ENCODE data around the gene PTPRM. TPM values are rescaled to one million over a fixed set of nuclear protein-coding genes. Genes with fewer than 3 reads are reported as not detected.
A peak's percentile ranks its signal among the peaks of the same experiment; 100 is the strongest.

Gene PTPRM
- total RNA-seq, 4 donors from 2014 or later = 170 to 198 (median 182) TPM

GRCh38 chr18:8117006-8117371, 549.9 kb downstream of the PTPRM start:
- no peak for DNase-seq
- TF ChIP-seq CTCF (IDR thresholded peaks at IDR 0.05) = no peak
- TF ChIP-seq POLR2A (IDR thresholded peaks at IDR 0.05) = no peak

GRCh38 chr18:8121101-8121500, 554.0 kb downstream of the PTPRM start:
- H3K9me3 ChIP-seq = no peaks in the 10 kb centered on the region
- H3K4me3 ChIP-seq (replicated peaks in 1 of 3) = no peak overlapping the region
- no peak for TF ChIP-seq POLR2A (IDR thresholded peaks at IDR 0.05)
- TF ChIP-seq CTCF (IDR thresholded peaks at IDR 0.05) = no peak
- peaks cover 20 to 22% of the 10 kb centered on the region in 2 donors for H3K4me1 ChIP-seq
- no peaks in the 10 kb centered on the region for H3K36me3 ChIP-seq
- 94 to 95% methylated on average over 1 of the region's 1 CpG for WGBS, 2 donors
- H3K27me3 ChIP-seq = no peaks in the 10 kb centered on the region
- H3K27ac ChIP-seq = peak overlapping the region in 1 of 3 donors; percentile 29
- intact Hi-C loops (cut with DNase I) = no loop called here
- no peak for DNase-seq

More at GRCh38 chr18:8117006-8117371, 549.9 kb downstream of the PTPRM start:
- Histone ChIP-seq H3K36me3 (no peaks in the 10 kb centered on the region), H3K4me3 (replicated peaks in 1 of 3) (no peak overlapping the region), H3K27ac (no peak overlapping the region), H3K27me3 (no peaks in the 10 kb centered on the region), H3K9me3 (no peaks in the 10 kb centered on the region), H3K4me1 (peaks cover 22 to 24% of the 10 kb centered on the region in 2 donors)
- WGBS, 2 donors = 91 to 100% methylated on average over 2 of the region's 2 CpGs
- intact Hi-C loops (cut with DNase I) = no loop called here

DNA sequence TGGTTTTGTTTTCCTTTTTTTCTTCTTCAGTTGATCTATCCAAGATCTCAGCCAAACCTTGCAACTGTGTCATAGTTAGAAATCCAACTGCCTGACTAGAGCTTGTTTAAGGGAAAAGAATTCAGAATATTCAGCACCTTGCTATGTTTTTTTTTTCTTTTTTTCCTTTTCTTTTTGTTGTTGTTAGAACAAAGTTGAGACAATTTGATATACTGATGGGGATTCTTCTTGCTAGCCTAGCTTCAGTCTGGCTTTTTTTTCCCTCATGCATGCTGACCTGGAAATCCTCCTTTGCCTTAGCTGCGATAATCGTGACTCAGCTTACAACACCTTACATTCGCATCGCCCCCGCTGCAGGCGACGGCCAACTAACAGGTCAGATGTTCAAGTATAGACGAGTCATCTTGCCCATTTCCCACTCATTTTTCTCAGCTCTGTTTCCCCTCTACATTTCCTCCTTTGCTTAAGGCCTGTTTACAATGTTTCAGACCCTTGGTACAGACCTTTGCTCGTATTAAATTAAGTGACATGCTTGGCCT, 554.9 kb downstream of the PTPRM start:
- no peak for DNase-seq
- TF ChIP-seq CTCF (IDR thresholded peaks at IDR 0.05) (no peak), POLR2A (IDR thresholded peaks at IDR 0.05) (no peak)
- Histone ChIP-seq H3K36me3 (no peaks in the 10 kb centered on the region), H3K9me3 (no peaks in the 10 kb centered on the region), H3K4me3 (replicated peaks in 1 of 3) (no peak overlapping the region), H3K27me3 (no peaks in the 10 kb centered on the region), H3K4me1 (peaks cover 20 to 22% of the 10 kb centered on the region in 2 donors), H3K27ac (peak overlapping the region in 1 of 3 donors; percentile 29)
- intact Hi-C loops (cut with DNase I) = no loop called here
- 90 to 91% methylated on average over 9 of the region's 9 CpGs for WGBS, 2 donors

DNA sequence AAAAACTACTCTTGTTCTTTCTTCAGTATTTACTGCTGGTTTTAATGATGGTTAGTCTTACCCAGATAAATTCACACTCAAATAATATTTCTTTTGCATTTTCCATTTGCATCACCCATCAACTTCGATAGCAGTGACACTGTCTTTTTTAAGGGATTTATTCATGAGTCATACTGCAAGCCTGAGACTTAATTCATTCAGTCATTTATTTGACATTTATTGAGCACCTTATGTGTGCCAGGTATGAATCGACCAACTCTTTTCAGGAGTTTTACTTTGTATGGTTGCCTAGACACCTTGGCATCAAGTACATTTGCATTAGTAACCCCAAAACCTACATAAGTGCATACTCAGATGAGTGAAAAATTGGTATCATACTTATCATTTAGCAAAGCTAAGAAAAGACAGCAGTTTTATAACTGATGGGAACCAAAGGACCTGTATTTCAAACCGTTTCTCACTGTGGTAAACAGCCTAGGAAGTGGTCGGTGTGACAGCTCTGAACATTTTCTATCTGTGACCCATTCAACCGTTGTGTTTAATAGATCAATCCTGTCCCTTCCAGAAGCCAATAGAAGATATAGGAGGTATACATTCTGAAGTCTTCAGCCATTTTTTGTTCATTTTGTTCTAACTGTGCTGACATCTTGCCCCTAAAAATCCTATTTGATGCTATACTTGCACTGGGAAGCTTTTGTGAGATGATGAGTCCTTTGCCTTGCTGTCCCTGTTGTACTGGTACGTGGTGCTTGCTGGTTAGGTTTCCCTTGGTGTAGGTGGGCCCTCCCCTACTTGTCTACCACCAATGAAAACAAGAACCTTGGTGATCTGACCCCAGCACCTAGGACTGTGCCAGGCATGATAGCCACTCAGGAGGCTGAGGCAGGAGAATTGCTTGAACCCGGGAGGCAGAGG, 557.4 kb downstream of the PTPRM start:
- Histone ChIP-seq H3K27ac (peak overlapping the region in 2 of 3 donors; percentile 7 to 71), H3K36me3 (no peaks in the 10 kb centered on the region), H3K9me3 (no peaks in the 10 kb centered on the region), H3K4me1 (peaks cover 20 to 22% of the 10 kb centered on the region in 2 donors), H3K4me3 (replicated peaks in 1 of 3) (no peak overlapping the region), H3K27me3 (no peaks in the 10 kb centered on the region)
- no peak for DNase-seq
- intact Hi-C loops (cut with DNase I) = no loop called here
- TF ChIP-seq CTCF (IDR thresholded peaks at IDR 0.05) (no peak), POLR2A (IDR thresholded peaks at IDR 0.05) (no peak)
- WGBS, 2 donors = 74 to 76% methylated on average over 7 of the region's 7 CpGs

GRCh38 chr18:8130096-8130495, 563.0 kb downstream of the PTPRM start:
- no peak for DNase-seq
- no peak for TF ChIP-seq CTCF (IDR thresholded peaks at IDR 0.05)
- H3K4me1 ChIP-seq = peaks cover 1 to 4% of the 10 kb centered on the region in 2 donors
- no peaks in the 10 kb centered on the region for H3K9me3 ChIP-seq
- no peak overlapping the region for H3K27ac ChIP-seq
- WGBS, 2 donors = 83 to 87% methylated on average over 5 of the region's 5 CpGs
- intact Hi-C loops (cut with DNase I) = no loop called here
- no peaks in the 10 kb centered on the region for H3K27me3 ChIP-seq
- no peaks in the 10 kb centered on the region for H3K36me3 ChIP-seq
- H3K4me3 ChIP-seq (replicated peaks in 1 of 3) = no peak overlapping the region
